COR-L47 (cell line): ENCODE measurements around the gene CCN5.
"Not testable (repeated sequence)": the region's sequence is repeated elsewhere in the genome, so short reads cannot be mapped to it uniquely, and the experiment has no call there.

Experiments
- DNase-seq: peaks from one replicate; lab custom pipeline; 2025; lab: John Stamatoyannopoulos, UW

Gene CCN5

GRCh38 chr20:44759595-44759994 is 44.4 kb downstream of the CCN5 start:
- DNase-seq = no peak

- no peak for DNase-seq
Observed at GRCh38 chr20:44761423-44761822, 46.3 kb downstream of the CCN5 start.

GRCh38 chr20:44762466-44763140 is 47.4 kb downstream of the CCN5 start:
- peak; percentile 85 for DNase-seq

- DNase-seq = not testable (repeated sequence)
Observed at GRCh38 chr20:44763798-44764197, 48.6 kb downstream of the CCN5 start.

GRCh38 chr20:44765091-44765490 is 49.9 kb downstream of the CCN5 start:
- no peak for DNase-seq

GRCh38 chr20:44765701-44766347 is 50.7 kb downstream of the CCN5 start:
- DNase-seq = no peak

- DNase-seq = no peak
Observed at GRCh38 chr20:44768256-44768655, 53.1 kb downstream of the CCN5 start.

- no peak for DNase-seq
Observed at GRCh38 chr20:44768854-44769480, 53.8 kb downstream of the CCN5 start.

GRCh38 chr20:44769481-44769863 is 54.3 kb downstream of the CCN5 start:
- no peak for DNase-seq

GRCh38 chr20:44770484-44771171 is 55.5 kb downstream of the CCN5 start:
- no peak for DNase-seq

- no peak for DNase-seq
Observed at GRCh38 chr20:44771172-44771535, 56.0 kb downstream of the CCN5 start.

GRCh38 chr20:44772636-44773035 is 57.5 kb downstream of the CCN5 start:
- DNase-seq = no peak

- DNase-seq = no peak
Observed at GRCh38 chr20:44773070-44773829, 58.1 kb downstream of the CCN5 start.

GRCh38 chr20:44776980-44777379 is 61.8 kb downstream of the CCN5 start:
- no peak for DNase-seq
